NCI-H2107 (cell line): Measurements from ENCODE around the gene UNC13C.

Experiments
- DNase-seq: peaks from one replicate; lab custom pipeline; 2025; lab: John Stamatoyannopoulos, UW

UNC13C gene

GRCh38 chr15:54120949-54121463, 142.8 kb downstream of the UNC13C start:
- DNase-seq = no peak

GRCh38 chr15:54127574-54127973, 149.3 kb downstream of the UNC13C start:
- no peak for DNase-seq

GRCh38 chr15:54131410-54131809, 153.2 kb downstream of the UNC13C start:
- no peak for DNase-seq

GRCh38 chr15:54149115-54149531, 170.9 kb downstream of the UNC13C start:
- no peak for DNase-seq

GRCh38 chr15:54150255-54150654, 172.0 kb downstream of the UNC13C start:
- DNase-seq = no peak

GRCh38 chr15:54159012-54159411, 180.8 kb downstream of the UNC13C start:
- DNase-seq = no peak

GRCh38 chr15:54187325-54187724, 209.1 kb downstream of the UNC13C start:
- DNase-seq = no peak

- DNase-seq = no peak
Measured at GRCh38 chr15:54197995-54198394, 219.8 kb downstream of the UNC13C start.

- DNase-seq = no peak
Measured at GRCh38 chr15:54206586-54207321, 228.5 kb downstream of the UNC13C start.

GRCh38 chr15:54208786-54209185, 230.5 kb downstream of the UNC13C start:
- DNase-seq = no peak

- DNase-seq = no peak
Measured at GRCh38 chr15:54212635-54213034, 234.4 kb downstream of the UNC13C start.

- DNase-seq = no peak
Measured at GRCh38 chr15:54226455-54226854, 248.2 kb downstream of the UNC13C start.

GRCh38 chr15:54227569-54227968, 249.3 kb downstream of the UNC13C start:
- DNase-seq = no peak

- DNase-seq = no peak
Measured at GRCh38 chr15:54250326-54250725, 272.1 kb downstream of the UNC13C start.

- DNase-seq = no peak
Measured at GRCh38 chr15:54256190-54256589, 277.9 kb downstream of the UNC13C start.

GRCh38 chr15:54273928-54274327, 295.7 kb downstream of the UNC13C start:
- no peak for DNase-seq

GRCh38 chr15:54277834-54278233, 299.6 kb downstream of the UNC13C start:
- DNase-seq = no peak

- DNase-seq = no peak
Measured at GRCh38 chr15:54280726-54281125, 302.5 kb downstream of the UNC13C start.

GRCh38 chr15:54282228-54282836, 304.1 kb downstream of the UNC13C start:
- DNase-seq = no peak

- DNase-seq = no peak
Measured at GRCh38 chr15:54288049-54288448, 309.8 kb downstream of the UNC13C start.

- DNase-seq = no peak
Measured at GRCh38 chr15:54289590-54290136, 311.4 kb downstream of the UNC13C start.

GRCh38 chr15:54298396-54298795, 320.2 kb downstream of the UNC13C start:
- no peak for DNase-seq

- no peak for DNase-seq
Measured at GRCh38 chr15:54304321-54304720, 326.1 kb downstream of the UNC13C start.
